OCI-LY1 (cell line): ENCODE data around the gene SUPT4H1.

Source experiments
- CTCF ChIP-seq: fragments of 200-600 bp; sonication (generic), shearing (Covaris generic); IDR thresholded peaks from 2 replicates; pipeline ENCODE4 v1.5.1; 2017; ENCODE audit warnings: mild to moderate bottlenecking, antibody characterized with exemption, low read length, moderate library complexity, mixed read lengths
- EZH2 ChIP-seq: fragments of 200-600 bp; sonication (generic), shearing (Covaris generic); IDR thresholded peaks from 2 replicates; pipeline ENCODE4 v1.8.0; 2017; ENCODE audit warnings: borderline replicate concordance, mixed run types, mild to moderate bottlenecking, antibody characterized with exemption, low read length, moderate library complexity, mixed read lengths

- TF ChIP-seq CTCF (no peak), EZH2 (no peak)
Measured at GRCh38 chr17:58363457-58364185, 11.6 kb upstream of the SUPT4H1 start.
